A549 (cell line): ENCODE results near the gene SLC6A12.

Experiments used
- HDAC2 ChIP-seq: fragments of 200-600 bp; sonication (generic); IDR thresholded peaks from 2 replicates; pipeline ENCODE4 v1.6.1; 2016
- MAZ ChIP-seq: fragments of 150-350 bp; IDR thresholded peaks from 2 replicates; pipeline ENCODE4 v1.6.1; 2014; ENCODE audit warnings: antibody characterized with exemption, low read depth, low read length, borderline replicate concordance
- TF ChIP-seq, protein P1 (sequence below): fragments of >200 bp; sonication (Bioruptor Twin); formaldehyde crosslinking; IDR thresholded peaks from 3 replicates; pipeline ENCODE4 v1.5.1; 2016

DNA sequence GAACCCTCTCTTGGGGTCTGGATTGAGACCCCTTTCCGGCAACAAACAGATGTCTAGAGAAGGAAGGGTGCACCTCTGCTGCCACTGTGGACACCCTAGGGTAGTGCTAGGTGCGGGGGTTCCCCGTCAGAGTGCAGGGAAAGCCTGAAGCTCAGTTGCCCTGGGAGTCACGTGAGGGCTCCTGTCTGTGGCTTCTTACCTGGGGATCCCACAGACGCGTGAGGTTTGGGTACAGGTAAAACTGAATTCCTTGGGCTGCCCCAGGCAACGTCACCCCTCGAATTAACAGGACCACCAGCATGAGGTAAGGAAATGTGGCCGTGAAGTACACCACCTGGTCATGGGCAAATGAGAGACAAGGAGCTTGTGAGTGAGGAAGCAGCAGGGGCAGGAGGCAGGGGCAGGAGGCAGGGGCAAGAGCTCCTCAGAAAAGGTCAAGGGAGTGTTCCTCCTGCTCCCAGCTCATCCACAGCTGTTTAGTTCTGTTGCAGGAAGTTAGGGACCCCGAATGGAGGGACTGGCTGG is 21.0 kb upstream of the SLC6A12 start:
- TF ChIP-seq, protein P1, sequence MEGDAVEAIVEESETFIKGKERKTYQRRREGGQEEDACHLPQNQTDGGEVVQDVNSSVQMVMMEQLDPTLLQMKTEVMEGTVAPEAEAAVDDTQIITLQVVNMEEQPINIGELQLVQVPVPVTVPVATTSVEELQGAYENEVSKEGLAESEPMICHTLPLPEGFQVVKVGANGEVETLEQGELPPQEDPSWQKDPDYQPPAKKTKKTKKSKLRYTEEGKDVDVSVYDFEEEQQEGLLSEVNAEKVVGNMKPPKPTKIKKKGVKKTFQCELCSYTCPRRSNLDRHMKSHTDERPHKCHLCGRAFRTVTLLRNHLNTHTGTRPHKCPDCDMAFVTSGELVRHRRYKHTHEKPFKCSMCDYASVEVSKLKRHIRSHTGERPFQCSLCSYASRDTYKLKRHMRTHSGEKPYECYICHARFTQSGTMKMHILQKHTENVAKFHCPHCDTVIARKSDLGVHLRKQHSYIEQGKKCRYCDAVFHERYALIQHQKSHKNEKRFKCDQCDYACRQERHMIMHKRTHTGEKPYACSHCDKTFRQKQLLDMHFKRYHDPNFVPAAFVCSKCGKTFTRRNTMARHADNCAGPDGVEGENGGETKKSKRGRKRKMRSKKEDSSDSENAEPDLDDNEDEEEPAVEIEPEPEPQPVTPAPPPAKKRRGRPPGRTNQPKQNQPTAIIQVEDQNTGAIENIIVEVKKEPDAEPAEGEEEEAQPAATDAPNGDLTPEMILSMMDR = no peak
- TF ChIP-seq MAZ (no peak), HDAC2 (no peak)
